ENCODE results near the gene CYP2W1.

CYP2W1 gene

DNA sequence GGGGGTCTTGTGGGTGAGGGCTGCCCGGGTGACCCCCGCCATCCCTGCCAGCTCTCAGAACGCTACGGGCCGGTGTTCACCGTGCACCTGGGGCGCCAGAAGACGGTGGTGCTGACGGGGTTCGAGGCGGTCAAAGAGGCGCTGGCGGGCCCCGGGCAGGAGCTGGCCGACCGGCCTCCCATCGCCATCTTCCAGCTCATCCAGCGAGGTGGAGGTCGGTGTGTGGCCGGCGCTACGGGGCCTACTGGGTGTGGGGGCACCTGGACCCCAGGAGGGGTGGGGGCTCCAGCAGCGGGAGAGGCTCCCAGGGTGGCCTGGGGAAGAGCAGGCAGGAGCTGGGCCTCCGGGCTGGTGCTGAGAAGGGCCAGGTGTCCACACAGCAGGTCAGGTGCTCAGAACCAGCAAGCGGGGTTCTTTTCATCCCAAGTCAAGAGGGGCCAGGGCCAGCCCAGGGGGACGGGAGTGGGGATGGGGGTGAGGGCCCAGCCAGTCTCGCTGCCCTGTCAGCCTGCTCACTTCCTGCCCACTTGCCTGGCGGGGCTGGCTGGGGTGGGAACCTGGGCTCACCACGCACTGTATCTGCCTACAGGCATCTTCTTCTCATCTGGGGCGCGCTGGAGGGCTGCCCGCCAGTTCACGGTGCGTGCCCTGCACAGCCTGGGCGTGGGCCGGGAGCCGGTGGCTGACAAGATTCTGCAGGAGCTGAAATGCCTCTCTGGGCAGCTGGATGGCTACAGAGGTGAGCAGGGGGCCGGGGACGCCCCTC lies 1.6 kb downstream of the CYP2W1 start:
- DNase-seq = no peak

- DNase-seq = no peak
Observed at GRCh38 chr7:985127-985416, 2.1 kb downstream of the CYP2W1 start.

DNA sequence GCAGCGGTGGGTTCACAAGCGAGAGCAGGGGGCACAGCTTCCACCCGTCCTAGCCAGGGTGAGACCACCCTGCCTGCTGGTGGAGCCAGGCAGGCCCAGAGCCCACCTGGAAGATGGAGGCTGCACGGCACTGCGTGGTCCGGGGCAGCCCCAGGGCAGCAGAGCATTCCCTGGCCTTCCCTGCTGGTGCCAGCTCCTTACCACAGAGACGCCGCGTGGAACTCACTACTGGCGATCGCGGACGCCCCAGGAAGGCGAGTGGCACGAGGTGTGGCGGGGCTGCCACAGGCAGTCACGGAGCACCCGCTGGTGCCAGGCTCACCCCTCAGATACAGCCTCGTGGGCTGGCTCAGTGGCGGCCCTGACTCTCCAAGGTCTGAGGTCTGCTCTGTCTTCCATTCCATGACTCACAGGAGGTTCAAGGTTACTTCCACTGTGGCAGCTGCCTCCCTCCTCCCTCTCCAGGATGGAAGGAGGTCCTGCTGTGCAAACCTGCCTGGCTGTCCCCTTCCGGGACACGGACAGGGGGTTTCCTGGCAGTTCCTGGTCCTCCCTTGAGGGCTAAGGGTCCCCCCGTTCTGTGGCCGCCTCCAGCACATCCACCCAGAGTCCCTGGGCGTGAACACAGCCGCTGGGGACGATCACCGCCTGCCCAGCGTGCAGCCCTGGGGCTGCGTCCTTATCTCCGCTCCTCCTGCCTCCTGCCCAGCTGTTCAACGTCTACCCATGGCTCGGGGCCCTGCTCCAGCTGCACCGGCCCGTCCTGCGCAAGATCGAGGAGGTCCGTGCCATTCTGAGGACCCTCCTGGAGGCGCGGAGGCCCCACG lies 3.1 kb downstream of the CYP2W1 start:
- peak; percentile 54 for DNase-seq

GRCh38 chr7:986766-987751 lies 4.1 kb downstream of the CYP2W1 start:
- DNase-seq = no peak

DNA sequence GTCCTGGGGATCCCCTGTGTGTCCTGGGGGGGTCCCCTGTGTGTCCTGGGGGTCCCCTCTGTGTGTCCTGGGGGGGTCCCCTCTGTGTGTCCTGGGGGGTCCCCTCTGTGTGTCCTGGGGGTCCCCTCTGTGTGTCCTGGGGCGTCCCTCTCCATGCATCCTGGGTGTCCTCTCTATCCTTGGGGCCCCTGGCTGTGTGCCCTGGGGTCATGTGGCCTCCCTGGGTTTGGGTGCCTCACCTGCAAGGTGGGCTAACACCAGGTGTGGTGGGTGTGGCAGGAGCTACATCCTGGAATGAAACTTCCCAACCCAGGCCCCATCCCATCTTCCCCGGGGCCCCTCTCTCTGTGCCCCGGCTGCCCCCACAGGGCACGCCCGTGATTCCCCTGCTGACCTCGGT lies 4.9 kb downstream of the CYP2W1 start:
- no peak for DNase-seq

- no peak for DNase-seq
Observed at GRCh38 chr7:988426-988911, 5.5 kb downstream of the CYP2W1 start.

DNA sequence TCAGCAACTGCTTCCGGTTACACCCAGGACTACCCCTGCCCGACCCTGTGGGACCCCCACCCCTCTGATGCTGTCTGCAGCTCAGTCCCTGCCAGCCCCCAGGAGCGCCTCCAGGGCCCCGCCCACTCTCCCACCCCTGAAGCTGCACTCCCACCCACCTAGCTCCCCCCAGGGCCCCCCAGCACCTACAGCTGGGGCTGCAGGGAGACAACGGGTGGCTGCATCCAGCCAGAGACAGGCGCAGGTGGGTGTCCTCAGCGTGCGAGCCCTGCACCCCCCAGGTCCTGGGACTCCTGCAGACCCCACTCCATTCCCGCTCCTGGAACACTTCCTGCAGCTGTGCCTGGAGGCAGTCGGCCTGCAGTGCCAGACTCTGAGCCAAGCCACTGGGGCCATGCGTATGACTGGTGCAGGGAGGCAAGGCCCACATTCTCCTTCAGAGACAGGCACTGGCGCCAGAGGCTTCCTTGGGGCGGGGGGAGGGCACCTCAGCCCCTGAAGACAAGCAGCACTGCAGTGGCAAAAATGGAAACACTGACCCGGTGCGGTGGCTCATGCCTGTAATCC lies 6.1 kb downstream of the CYP2W1 start:
- DNase-seq = no peak

DNA sequence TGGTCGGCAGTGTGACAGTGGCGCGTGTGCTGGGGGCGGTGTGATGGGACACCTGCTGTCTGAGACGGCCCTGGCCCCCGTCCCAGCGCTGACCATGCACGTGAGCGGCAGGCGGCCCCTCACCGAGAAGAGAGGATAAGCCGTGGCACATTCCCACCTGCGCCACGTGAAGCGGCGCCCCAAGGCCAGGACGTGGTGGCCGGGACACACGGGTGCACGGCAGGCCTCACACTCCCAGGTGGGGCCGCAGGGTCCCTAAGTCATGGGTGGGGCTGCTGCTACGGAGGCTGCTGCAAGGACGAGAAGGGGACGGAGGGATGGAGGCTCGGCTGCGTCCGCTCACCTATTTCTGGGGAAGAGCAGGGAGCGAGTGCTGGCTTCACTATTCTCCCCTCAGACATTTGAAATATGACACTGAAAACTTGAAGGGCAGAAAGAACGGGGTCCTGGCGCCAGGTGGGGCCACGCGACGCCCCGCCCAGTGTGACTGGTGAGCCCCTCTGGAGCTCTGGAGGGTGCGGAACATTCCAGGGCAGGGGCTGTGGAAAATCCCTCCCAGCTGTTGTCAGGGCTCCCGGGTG lies 7.5 kb downstream of the CYP2W1 start:
- DNase-seq = no peak

- DNase-seq = no peak
Observed at GRCh38 chr7:990933-991728, 8.2 kb downstream of the CYP2W1 start.

GRCh38 chr7:991729-992656 lies 9.0 kb downstream of the CYP2W1 start:
- DNase-seq = no peak

DNA sequence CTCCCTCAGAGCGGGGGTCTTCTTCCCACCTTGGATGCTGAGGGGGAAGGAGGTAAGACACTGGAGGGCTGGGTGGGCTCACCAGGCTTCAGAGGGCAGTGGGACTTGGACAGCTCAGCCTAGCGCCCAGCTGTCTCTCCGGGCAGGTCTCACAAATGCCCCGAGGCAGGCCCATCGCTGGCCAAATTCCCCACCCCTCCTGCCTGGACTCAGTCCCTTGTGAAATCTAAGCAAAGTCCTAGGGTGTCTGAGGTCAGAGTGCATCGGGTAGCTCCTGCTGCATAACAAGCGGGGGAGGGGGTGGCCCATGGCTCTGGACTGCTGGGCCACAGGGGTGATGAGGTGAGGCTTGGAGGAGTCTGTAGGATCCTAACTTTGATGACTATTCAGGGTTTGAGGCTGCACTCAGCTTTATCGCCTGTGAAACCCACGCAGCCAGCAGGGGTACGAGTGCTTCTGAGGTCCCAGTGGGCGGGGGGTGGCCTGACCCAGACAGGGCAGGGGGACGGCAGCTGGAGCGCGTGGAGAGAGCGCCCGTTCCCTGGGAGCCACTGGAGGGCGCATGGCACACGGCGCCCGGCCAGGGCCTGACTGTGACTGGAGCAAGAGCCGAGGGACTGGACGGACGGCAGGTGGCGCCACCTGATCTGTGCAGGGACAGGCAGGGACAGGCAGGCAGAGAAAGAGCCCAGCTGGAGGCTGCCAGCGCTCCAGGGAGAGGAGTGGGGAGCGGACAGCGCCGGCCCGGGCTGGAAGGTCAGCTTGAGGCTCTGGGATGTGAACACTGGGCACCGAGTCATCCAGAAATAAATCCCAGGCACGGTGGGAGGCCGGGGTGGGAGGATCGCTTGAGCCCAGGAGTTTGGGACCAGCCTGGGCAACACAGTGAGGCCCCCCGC lies 10.0 kb downstream of the CYP2W1 start:
- peak; percentile 94 for DNase-seq

DNA sequence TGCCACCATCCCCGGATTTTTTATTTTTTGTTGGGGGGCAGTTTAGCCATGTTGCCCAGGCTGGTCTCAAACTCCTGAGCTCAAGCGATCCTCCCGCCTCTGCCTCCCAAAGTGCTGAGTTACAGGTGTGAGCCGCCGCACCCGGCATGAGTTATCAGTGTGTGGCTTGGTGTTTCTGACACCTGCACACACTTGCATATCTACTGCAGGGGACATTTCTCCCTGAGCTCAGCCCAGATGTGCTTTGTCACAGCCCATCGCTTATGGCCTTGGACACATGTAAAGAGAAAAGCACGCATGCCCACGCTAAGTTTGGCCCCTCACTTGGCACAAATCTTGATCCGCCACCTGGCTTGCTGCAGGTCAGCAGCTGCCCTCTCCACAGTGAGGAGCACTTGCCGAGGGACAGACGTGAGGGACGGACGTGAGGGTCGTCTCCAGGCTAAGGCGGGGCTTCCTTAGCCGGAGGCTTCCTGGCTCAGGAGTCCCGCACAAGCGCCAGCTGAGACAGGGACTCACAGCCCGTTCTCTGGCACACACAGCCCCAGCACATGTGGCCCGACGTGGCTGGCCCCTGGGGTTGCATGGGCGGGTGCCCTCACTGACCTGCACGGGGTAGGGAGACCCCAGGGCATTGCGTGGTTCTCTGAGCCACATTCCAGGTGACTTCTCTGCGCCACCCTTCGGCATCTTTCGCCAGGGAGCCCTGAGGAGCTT lies 11.8 kb downstream of the CYP2W1 start:
- no peak for DNase-seq

DNA sequence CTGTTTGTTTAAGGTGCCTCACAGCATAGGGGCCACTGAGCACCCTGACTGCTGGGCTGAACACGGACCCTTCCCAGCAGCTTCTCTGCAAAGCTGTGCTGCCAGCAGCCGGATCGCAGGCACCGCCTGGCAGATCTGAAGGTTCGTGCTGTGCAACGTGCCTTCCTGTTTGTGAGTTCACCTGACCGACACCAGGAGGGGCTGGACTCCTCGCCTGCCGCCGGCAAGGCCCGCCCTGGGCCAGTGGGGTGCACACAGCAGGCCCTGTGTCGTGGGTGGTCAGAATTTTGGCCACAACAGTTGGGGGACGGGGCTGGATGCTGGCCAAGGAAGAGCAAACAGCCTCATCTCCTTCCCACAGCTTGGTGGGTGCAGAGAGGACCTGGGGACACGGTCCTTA lies 12.6 kb downstream of the CYP2W1 start:
- DNase-seq = no peak

GRCh38 chr7:996079-996872 lies 13.3 kb downstream of the CYP2W1 start:
- no peak for DNase-seq

GRCh38 chr7:997404-998395 lies 14.7 kb downstream of the CYP2W1 start:
- no peak for DNase-seq

DNA sequence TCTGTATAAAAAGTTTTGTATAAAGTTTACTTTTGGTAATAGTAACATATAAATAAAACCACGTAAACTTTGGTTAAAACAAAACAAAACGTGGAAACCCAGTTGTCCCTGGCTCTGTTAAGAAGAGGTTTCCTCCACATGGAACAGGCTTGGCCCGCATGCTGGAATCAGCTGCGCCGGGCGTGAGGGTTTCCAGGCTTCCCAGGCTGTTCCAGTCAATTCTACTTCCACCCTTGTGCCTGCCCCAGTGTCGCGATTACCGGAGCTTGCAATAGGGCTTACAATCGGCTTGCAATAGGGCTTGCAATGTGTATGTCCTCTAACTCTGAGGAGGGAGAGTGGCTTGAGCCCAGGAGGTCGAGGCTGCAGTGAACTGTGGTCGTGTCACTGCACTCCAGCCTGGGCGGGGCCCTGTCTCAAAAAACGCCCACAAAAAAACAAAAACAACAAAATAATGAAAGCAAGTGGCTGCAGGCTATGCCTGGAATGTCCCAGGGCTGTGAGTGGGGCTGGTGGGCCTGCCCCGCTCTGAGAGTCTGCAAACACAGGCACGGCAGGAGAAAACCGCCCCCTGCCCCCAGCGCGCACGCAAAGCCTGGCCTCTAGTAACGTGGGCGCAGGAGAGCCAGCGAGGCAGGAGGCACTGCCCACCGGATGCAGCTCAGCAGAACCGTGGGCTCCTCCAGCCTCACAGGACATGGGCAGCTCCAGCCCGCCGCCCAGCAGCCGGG lies 16.3 kb downstream of the CYP2W1 start:
- DNase-seq = no peak
